HUES48 (cell line): Measurements from ENCODE around the gene SRGAP3.
A peak's percentile ranks its signal among the peaks of the same experiment; 100 is the strongest.

Experiments used
- H3K27ac ChIP-seq: one replicate; pipeline ENCODE4 v1.7.0; 2013; ENCODE audit warnings: low read depth, low read length, inconsistent platforms
- H3K27me3 ChIP-seq: 2 replicates; pipeline ENCODE4 v1.6.1; 2013; ENCODE audit warnings: mild to moderate bottlenecking, low read length; ENCODE audit not compliant: control insufficient read depth, insufficient read depth
- H3K36me3 ChIP-seq: 2 replicates; pipeline ENCODE4 v1.6.1; 2013; ENCODE audit warnings: low read length; ENCODE audit not compliant: control insufficient read depth, insufficient read depth
- H3K4me1 ChIP-seq: 2 replicates; pipeline ENCODE4 v1.6.1; 2013; ENCODE audit warnings: mild to moderate bottlenecking, low read length; ENCODE audit not compliant: control insufficient read depth, insufficient read depth
- H3K4me3 ChIP-seq: 2 replicates; pipeline ENCODE4 v1.5.1; 2013; ENCODE audit warnings: mild to moderate bottlenecking, low read depth, low read length
- H3K9ac ChIP-seq: 2 replicates; pipeline ENCODE4 v1.6.1; 2013; ENCODE audit warnings: mild to moderate bottlenecking, low read depth, low read length, moderate library complexity
- H3K9me3 ChIP-seq: 2 replicates; pipeline ENCODE4 v1.6.1; 2013; ENCODE audit warnings: low read length; ENCODE audit not compliant: control insufficient read depth, insufficient read depth

SRGAP3 gene

GRCh38 chr3:9190276-9190675 lies 59.2 kb downstream of the SRGAP3 start:
- H3K4me3 ChIP-seq: no peak overlapping the region
- H3K27ac ChIP-seq: no peak overlapping the region
- no peaks in the 10 kb centered on the region for H3K27me3 ChIP-seq
- H3K9ac ChIP-seq: no peak overlapping the region
- no peaks in the 10 kb centered on the region for H3K36me3 ChIP-seq
- peaks cover 4% of the 10 kb centered on the region; the same call in 1 of the 2 replicates for H3K4me1 ChIP-seq
- no peaks in the 10 kb centered on the region for H3K9me3 ChIP-seq

DNA sequence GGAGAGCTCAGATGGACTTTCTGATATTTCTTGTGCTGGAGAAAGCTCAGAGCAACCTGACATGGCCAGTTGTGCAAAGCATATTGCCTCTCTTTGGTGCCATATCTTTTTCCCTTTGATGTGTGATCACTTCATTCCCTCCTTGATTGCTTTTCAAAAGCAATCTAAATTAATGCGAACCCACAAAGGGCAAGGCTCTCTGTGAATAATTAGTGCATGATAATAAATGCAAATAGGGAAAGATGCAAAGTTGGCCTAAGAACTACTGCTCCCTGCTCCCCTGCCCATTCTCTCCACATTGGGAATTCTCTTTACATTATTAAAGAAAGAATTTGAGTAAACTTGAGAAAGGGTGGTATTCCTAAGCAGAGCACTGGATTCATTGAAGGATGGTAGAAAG lies 60.9 kb downstream of the SRGAP3 start:
- no peak overlapping the region for H3K4me3 ChIP-seq
- H3K9ac ChIP-seq: no peak overlapping the region
- no peaks in the 10 kb centered on the region for H3K36me3 ChIP-seq
- H3K9me3 ChIP-seq: no peaks in the 10 kb centered on the region
- peaks cover 15% of the 10 kb centered on the region for H3K4me1 ChIP-seq
- H3K27ac ChIP-seq: no peak overlapping the region
- H3K27me3 ChIP-seq: no peaks in the 10 kb centered on the region

DNA sequence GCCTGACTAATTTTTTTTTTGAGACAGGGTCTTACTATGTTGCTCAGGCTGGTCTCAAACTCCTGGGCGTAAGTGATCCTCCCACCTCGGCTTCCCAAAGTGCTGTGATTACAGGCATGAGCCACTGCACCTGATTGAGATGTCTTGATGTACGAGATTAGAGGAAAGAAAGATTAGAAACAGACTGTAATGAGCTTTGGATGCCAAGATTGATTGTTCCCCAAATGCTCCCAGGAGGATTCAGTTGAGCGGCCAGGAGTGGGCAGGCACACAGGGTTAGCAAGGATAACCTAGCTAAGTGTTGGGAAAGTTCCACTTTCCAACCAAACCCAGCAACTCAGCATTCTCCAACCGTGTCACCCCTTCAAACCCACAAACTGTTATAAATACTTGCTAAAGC lies 63.7 kb downstream of the SRGAP3 start:
- H3K9ac ChIP-seq: no peak overlapping the region
- H3K9me3 ChIP-seq: no peaks in the 10 kb centered on the region
- no peaks in the 10 kb centered on the region for H3K36me3 ChIP-seq
- H3K4me1 ChIP-seq: peaks cover 23% of the 10 kb centered on the region
- no peak overlapping the region for H3K4me3 ChIP-seq
- no peaks in the 10 kb centered on the region for H3K27me3 ChIP-seq
- no peak overlapping the region for H3K27ac ChIP-seq

DNA sequence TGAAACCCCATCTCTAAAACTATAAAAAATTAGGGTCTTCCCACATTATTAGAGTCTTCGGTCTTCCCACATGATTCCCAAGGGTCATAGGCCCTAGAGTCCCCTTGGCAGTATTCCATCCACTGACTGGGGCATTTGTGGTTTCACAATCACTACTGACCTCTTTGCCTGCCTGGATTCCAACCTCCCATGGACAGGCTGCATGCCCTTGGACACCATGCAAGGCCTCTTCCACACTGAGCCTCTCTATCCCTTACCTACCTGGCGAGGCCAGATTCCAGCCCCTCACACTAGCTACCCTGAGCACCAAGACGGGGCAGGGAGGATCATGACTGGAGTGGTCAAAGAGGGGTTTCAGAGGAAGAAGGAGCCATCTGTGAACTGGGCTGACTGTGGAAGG lies 64.4 kb downstream of the SRGAP3 start:
- Histone ChIP-seq H3K36me3 (no peaks in the 10 kb centered on the region), H3K9ac (no peak overlapping the region), H3K9me3 (no peaks in the 10 kb centered on the region), H3K27me3 (no peaks in the 10 kb centered on the region), H3K27ac (no peak overlapping the region), H3K4me1 (peaks cover 23% of the 10 kb centered on the region), H3K4me3 (no peak overlapping the region)

DNA sequence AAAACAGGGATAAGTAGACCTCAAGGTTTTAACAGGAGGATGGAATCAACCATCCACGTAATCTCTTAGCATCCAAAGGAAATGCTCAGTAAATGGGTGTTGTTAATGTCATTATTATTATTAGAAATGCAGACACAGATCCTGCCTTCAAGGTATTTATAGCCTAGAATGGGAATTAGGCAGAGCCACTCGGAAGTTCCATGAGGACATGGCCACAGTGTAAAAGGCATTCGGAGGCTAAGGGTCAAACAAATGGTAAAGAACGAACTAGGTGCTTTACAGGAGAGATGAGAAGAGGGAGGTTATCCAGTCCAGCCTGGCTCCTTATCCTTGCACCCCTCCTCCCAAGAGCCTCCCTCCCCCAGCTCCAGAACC lies 65.0 kb downstream of the SRGAP3 start:
- H3K4me3 ChIP-seq: no peak overlapping the region
- H3K9me3 ChIP-seq: no peaks in the 10 kb centered on the region
- H3K36me3 ChIP-seq: no peaks in the 10 kb centered on the region
- H3K27ac ChIP-seq: peak overlapping the region; percentile 78
- H3K27me3 ChIP-seq: no peaks in the 10 kb centered on the region
- peaks cover 23% of the 10 kb centered on the region for H3K4me1 ChIP-seq
- no peak overlapping the region for H3K9ac ChIP-seq

GRCh38 chr3:9183811-9184460 lies 65.5 kb downstream of the SRGAP3 start:
- Histone ChIP-seq H3K9me3 (no peaks in the 10 kb centered on the region), H3K27me3 (no peaks in the 10 kb centered on the region), H3K27ac (peak overlapping the region; percentile 78), H3K4me3 (no peak overlapping the region), H3K36me3 (no peaks in the 10 kb centered on the region), H3K9ac (no peak overlapping the region), H3K4me1 (peaks cover 23% of the 10 kb centered on the region)

DNA sequence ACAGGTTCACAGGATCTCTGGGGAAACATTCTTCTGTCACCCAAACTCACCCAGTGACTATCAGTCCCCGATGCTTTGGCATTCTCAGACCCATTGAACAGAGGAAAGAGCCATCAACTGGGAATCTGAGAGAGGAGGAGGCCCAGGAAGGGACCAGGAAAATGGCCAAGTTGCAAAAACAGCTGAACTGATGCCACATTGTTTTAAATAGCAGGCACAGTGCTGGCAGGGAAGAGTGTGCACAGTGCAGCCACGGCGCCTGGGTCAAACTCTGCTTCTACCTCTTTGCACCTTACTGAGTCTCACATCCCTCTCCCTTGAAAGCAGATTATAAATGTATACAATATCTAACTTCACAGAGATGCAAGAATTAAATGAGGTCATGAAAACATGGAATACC lies 66.4 kb downstream of the SRGAP3 start:
- Histone ChIP-seq H3K36me3 (no peaks in the 10 kb centered on the region), H3K9me3 (no peaks in the 10 kb centered on the region), H3K4me3 (no peak overlapping the region), H3K27ac (no peak overlapping the region), H3K4me1 (peaks cover 19% of the 10 kb centered on the region), H3K9ac (no peak overlapping the region), H3K27me3 (no peaks in the 10 kb centered on the region)

DNA sequence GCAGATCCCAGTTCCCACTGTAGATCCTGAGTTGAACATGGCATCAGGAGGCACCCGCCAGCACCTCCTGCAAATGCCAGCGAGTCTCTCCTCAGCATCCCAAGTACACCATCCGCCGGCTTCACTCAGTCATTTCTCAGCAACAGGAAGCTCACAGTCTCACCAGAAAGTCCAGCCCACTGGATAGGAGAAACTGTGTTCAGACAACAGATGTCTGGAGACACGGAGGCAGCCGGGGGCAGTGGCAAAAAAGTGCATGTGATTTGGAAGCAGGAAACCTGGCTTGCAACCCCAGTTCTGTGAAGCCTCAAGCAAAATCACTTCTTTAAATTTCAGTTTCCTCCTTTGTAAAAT lies 68.7 kb downstream of the SRGAP3 start:
- Histone ChIP-seq H3K27ac (no peak overlapping the region), H3K9ac (no peak overlapping the region), H3K36me3 (no peaks in the 10 kb centered on the region), H3K9me3 (no peaks in the 10 kb centered on the region), H3K27me3 (no peaks in the 10 kb centered on the region), H3K4me3 (no peak overlapping the region), H3K4me1 (peaks cover 19% of the 10 kb centered on the region)

- Histone ChIP-seq H3K27ac (no peak overlapping the region), H3K36me3 (no peaks in the 10 kb centered on the region), H3K27me3 (no peaks in the 10 kb centered on the region), H3K9me3 (no peaks in the 10 kb centered on the region), H3K4me3 (no peak overlapping the region), H3K4me1 (peaks cover 19% of the 10 kb centered on the region), H3K9ac (no peak overlapping the region)
Observed at GRCh38 chr3:9179826-9180763, 69.4 kb downstream of the SRGAP3 start.

- Histone ChIP-seq H3K27me3 (no peaks in the 10 kb centered on the region), H3K4me1 (peaks cover 7% of the 10 kb centered on the region), H3K27ac (no peak overlapping the region), H3K9me3 (no peaks in the 10 kb centered on the region), H3K4me3 (no peak overlapping the region), H3K9ac (no peak overlapping the region), H3K36me3 (no peaks in the 10 kb centered on the region)
Observed at GRCh38 chr3:9178697-9179096, 70.7 kb downstream of the SRGAP3 start.

- Histone ChIP-seq H3K27ac (no peak overlapping the region), H3K9me3 (no peaks in the 10 kb centered on the region), H3K9ac (no peak overlapping the region), H3K27me3 (no peaks in the 10 kb centered on the region), H3K36me3 (no peaks in the 10 kb centered on the region), H3K4me1 (no peaks in the 10 kb centered on the region), H3K4me3 (no peak overlapping the region)
Observed at GRCh38 chr3:9175421-9175820, 74.0 kb downstream of the SRGAP3 start.
